DMS153 (cell line): ENCODE results near the gene RER1.

Experiments
- DNase-seq: peaks from one replicate; lab custom pipeline; 2025; lab: John Stamatoyannopoulos, UW

Gene RER1

DNA sequence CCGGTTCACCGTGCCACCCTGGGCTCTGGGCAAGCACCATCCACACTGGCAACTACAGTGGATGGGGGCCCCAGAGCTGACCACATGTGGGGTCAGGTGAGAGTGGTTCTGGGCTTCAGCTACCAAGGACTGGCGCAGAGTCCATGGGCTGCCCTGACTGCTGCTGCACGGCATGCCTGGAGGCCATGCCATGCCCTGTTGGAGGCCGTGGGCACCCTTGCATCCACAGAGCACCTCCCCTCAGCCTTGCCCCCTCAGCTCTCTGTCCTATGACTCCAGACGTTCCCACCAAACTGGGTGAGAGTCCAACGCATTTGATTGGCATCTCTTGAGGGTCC lies 15.7 kb upstream of the RER1 start:
- DNase-seq, result no peak

DNA sequence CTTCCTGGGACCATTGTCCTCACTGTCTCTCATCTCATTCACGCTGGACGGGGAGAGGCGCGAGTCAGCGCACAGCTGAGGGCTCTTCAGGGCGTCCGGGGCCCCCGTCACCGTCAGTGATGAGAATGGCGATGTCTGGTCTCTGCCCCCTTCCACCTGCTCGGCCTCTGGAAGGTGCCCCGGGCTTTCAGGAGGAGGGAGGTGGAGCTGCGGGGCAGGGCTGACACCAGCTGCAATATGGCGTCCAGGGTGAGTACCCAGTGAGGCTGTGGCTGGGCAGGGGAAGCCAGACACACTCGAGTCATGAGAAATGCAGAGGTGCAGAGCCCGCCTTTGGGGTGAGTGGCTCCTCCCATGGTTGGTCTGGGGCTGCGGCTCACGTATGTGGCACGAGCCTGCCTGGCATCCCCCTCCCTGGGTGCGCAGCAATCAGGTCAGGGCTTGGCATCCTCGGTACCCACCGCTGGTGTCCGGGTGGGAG lies 15.3 kb upstream of the RER1 start:
- DNase-seq, result no peak

DNA sequence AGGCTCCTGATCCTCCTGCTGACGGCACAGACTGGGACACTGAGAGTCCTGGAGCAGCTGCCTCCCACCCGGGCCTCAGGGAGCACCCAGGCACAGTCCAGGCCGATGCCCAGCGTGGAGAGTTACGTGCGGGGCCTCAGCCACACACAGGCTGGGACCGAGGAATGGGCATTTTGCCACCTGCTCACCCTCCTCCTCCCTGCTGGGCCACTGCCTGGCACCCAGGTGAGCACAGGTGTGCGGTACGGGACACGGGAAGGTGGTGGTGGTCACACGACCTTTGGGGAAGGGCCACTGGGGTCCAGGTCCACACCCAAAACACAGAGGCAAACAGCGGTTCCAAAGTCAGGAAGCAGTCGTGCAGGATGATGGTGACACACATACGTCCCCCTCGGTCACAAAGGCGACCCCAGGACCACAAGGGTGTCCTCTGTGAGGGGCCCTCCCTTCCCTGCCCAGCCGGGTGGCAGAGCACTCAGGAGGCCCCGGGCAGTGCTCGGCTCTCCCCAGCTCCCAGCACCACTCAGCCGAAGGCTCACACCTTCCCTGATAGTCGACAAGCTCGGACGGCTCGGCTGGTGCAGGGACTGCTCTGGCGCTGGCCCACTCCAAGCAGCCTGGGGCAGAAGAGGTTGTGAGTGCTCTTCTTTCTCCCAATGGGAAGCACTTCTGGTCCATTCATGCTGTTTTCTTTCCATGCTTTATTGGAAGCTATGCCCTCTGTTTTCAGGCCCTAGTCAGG lies 14.5 kb upstream of the RER1 start:
- DNase-seq, result no peak

DNA sequence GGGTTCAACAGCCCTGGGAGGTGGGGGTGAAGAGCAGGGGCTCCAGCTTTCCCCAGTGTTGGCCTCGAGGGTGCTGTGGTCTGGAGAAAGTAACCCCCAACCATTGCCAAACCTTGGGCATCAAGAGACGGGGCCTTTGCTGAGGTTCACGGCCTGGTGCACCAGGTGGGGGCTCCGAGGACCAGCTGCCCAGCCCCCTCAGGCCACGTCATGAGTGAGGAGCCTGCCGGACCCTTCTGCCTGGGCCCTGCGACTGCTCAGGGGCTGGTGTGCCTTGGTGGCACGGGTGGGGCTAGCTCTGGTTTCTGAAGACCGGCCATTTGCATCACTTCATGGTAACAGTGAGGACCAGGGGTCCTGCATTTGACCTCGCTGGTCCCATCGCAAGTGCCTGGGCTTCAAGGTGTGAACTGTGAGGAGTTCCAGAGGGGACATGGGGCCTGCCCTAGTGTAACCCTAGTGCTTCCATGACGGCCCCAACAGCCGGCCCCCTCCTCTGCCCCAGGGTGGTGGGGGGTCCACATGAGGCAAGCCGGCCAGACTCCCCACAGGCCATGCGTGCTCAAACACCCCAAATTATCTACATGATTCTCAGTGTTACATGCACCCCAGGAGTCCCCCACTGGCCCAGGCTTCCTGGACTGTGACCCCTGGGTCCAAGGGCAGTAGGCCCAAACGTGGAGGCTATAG lies 13.7 kb upstream of the RER1 start:
- no peak for DNase-seq

DNA sequence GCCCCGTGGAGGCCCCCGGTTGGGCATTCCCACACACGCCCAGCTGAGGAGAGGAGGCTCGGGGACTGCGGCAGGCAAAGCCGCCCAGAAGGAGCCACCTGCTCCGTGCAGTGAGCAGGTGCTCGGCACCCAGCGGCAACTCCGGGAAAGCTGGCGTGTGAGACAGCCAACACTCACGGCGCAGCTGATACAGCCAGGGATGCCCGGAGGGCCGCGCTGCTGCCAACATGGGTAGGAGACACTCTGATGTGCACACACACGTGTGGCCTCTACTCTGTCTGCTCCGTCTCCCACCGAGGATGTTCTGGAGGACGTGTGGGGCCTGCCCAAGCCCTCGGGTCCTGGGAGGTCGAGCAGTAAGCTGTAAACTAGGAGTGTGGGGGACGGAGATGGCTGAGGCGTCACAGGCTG lies 13.2 kb upstream of the RER1 start:
- DNase-seq, result no peak

DNA sequence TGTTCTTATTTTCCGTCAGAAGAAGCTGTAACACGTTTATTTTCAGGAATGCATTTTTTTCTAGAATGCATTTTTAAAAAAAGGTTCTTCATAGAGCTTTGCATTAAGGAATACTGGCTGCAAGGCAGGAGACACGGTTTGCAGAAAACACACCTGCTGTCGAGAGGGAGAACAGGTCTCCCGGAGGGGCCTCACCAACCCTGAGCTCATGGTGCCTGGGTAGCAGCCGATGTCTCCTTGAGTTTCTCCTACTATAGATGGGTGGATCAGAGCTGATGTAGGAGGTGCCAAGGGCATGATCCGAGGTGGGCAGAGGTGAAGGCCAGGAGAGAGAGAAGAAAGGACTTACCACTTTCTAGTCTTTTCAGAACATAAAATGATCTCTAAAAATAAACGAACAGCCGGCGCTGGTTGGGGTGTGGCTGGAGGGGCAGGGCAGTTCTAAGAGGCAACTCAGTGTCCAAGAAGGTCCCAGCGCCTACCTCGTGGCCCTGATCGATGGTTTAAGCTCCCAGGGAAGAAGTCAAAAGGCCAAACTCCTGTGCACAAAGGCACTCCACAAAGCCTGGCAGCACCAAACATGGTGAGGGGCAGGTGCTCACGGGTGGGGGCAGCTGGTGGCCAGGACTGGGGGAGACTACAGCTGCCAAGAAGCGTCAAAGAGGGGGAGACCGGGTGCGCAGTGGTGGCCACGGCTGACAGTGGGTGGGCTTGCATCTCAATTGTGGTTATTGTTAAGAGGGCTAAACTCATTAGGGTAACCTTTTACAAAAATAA lies 12.5 kb upstream of the RER1 start:
- no peak for DNase-seq

DNA sequence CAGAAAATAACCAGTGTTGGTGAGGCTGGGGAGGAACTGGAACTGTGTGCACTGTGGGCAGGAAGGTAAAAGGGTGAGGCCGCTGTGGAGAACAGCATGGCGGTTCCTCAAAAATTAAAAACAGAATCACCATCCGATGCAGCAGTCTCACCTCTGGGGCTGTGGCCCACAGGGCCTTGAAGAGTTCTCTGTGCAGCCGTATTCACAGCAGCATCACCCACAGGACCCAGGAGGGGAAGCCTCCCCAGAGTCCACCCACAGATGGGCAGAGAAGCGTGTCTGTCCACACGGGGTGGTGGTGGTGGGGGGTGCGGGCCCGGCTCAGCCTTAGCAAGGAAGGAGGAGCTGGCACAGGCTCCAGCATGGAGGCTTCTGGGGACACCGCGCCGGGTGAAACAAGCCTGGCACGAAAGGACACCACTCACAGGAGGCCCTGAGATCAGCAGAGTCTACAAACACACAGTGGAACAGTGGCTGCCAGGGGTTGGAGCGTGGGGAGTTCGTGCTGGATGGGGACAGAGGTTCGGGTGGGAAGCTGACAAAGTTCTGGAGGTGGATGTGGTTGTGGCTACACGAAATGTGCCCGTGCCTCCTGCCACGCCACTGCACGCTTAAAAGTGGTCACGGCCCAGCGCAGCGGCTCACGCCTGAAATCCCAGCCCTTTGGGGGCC lies 11.8 kb upstream of the RER1 start:
- no peak for DNase-seq

DNA sequence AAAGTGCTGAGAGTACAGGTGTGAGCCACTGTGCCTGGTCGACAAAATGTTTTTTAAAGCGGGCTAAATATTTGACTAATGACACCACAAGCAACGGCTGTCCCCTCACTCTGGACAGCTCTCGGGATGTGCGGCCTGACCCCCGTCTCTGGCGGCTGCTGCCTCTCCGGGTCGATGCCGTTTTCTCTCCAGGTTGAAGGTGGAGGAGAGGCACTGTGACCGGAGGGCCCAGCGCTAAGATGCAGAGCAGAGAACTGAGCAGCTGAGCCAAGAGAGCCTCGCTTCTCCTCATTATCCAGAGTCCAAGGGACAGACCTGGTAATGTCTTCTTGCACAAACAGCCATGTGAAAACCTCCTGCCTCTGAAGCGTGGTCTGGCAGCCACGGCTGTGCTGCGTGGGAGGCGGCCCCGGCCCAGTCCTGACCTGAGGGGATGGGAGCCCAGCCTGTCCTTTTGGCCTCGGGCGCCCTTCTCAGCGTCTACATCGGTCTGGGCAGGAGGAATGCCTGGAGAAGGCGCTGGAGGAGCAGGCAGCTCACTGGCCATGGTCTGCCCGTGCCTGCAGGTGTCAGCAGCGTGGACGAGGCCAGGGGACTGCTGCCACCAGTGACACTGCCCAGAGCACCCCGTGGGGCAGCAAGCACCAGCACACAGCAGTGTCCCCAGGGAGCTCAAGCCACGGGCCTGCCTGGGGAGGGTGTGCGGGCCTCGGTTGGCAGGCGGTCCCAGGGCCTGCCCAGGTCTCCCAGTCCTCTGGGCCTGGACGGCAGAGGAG lies 10.6 kb upstream of the RER1 start:
- no peak for DNase-seq

DNA sequence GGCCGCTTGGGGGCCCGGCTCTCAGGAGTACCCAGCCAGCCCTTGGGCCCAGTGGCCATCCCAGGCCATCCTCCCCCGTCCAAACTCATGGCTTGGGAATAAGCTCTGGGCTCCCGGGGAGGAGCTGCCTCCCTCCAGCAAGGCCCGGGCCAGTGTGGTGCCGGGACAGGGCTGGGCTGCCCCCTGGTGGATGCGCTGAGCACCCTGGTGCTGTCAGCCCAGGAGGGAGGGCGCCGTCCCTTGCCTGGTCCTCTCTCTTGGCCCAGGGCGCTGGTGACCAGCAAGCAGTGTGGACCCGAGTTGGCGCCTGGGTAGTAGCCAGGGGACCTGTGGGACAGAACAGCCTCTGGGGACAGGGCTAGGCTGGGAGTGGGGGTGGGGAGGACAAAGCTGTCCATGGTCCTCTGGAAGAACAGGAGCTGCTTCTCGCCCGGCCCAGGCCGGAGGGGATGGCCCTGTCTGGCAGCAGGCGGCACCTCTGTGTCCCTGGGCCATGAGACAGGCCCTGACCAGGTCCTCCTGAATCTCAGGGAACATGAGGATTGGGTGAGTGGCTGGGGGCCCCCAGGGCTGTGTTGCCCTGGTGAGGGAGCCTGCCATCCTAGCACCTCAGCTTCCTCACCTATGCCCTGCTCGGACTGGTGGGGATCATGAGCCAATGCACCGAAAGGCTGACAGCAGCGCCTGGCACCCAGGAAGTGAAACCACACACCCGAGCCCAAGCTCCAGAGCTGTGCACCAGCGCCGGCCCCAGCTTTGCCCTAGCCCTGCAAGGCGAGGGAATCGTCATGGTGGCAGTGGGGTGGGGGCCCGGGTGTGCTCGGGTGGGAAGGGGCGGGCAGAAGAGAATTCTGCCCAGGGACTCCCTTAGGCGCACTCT lies 9.7 kb upstream of the RER1 start:
- DNase-seq, result no peak

DNA sequence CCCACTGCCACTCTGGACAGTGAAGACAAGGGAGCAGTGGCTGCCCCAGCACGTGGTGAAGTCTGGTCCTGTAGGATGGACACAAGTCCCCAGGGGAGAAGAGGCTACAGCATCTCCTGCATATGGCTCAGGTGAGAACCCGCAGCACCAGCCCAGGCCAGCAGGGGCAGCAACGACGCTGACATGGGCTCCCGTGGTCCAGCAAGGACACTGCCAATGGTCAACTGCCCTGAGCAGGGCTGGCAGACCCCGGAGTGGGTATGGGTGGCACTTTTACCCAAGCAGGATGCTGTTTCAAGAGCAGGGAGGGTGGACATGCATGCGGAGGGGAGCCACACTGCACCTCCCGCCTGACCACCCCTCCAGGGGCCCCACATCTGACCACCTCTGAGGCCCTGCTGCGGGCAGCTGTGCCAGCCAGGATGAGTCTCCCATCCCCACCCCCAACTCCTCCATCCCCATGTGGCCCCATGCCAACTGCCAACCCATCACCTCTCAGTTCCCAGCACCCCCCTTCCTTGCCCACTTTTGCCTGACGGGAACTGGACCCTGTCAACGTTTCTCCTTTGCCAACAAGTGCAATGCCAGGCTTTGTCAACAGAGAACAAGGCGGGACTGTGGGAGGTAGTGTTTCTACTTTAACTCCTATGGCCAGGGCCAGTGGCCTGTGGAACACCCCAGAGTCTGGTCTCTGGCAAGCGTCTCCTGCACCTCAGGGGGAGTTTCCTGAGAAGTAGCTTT lies 8.8 kb upstream of the RER1 start:
- DNase-seq, result no peak

DNA sequence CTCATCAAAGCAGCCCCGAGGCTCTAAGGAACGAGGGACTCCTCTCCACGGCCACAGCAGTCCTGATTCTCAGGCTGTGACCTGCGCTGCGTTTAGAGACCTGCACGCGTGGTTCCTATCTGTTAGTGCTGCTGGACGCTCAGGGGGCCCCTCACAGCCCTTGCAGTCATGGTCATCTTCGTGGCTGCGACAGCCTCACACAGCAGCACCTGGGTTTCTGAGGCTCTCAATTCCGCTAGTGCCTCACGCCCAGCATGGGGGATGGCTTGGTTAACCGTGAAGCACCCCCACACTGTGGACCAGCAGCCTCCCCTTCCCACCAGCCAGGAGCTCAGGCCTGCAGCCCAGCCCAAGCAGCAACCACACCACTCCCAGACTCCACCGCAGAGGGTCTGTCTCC lies 8.1 kb upstream of the RER1 start:
- no peak for DNase-seq

DNA sequence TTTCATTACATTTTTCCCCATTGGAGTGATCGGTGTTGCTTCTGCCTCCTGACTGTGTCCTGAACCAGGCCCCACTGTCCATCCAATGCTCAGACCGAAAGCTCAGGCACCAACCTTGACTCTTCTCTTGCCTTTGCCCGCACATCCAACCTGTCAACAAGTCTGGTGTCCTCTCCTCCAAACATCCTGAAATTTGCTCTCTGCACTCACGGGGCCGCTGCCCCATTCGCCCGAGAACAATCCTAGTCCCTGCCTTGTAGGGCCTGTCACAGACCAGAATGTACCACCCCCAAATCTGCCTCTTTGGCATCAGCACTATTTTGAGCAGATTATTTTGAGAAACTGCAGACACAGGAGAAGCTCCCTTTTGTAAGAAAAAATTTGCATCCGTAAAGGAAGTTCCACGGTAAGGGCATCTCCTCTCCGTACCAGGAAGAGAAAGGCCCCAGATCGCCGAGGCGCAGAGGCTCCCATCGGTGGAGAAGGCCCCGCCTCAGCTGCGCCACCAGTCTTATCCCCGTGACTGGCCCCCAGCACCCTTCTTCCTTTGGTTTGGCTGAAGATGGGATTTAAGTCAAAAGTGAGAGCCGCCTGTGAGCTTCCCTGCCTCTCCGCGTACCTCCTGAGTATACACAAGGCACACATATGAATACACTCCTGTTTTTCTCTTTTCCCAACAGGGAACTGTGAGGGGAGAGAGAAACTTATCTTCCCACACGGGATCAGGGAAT lies 7.3 kb upstream of the RER1 start:
- DNase-seq, result no peak

DNA sequence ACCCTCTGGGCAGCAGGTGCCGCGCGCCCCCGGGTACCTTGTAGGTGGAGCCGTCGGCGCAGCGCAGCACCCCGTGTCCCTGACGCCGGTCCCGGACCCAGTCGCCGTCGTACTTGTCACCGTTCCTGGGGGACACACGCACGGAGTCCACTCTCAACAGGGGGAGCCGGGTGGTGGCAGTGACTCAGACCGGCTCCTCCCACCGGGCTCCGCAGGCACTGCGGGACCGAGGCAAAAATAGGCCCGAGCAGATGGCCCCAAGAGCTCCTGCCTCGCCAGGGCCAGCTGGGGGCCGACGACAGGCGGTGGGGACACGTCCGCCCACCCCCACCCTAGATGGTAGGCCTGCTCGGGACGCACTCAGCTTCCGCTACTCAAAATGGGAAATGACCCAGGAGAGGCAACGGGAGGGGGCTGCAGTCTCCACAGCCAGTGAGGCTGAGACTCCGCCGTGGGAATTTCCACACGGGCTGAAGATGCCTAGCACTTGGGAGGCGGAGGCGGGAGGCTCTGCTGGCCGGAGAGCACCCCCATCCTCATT lies 6.6 kb upstream of the RER1 start:
- no peak for DNase-seq

DNA sequence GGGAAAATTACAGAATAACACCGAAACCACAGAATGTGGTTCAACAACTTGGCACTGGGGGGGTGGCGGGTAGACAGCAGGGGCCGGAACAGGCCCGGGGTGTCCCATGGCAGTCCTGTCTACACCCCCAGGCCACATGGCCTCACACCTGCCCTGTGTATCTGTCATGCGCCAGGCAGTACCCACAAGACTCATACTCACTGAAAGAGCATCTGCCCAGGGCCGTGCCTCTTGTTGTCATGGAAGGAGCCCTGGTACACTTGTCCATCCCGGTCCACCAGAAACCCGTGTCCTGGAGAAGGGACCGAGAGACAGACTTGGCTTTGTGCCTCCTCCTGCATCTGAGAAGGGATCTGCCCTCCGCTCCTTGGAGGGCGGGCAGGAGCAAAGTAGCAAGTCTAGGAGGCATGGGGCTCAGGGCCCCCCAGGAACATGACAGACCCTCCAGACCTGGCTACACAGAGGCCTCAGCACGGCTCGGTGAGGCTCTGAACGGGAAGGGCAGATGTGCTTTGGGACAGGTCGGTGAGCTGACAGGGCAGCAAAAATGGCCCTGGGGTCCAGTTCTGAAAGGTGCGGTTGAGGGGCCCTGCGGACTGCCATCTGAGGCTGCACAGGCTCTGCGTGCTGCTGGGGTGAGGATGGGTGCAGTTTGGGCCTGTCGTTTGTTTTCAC lies 5.9 kb upstream of the RER1 start:
- no peak for DNase-seq

DNA sequence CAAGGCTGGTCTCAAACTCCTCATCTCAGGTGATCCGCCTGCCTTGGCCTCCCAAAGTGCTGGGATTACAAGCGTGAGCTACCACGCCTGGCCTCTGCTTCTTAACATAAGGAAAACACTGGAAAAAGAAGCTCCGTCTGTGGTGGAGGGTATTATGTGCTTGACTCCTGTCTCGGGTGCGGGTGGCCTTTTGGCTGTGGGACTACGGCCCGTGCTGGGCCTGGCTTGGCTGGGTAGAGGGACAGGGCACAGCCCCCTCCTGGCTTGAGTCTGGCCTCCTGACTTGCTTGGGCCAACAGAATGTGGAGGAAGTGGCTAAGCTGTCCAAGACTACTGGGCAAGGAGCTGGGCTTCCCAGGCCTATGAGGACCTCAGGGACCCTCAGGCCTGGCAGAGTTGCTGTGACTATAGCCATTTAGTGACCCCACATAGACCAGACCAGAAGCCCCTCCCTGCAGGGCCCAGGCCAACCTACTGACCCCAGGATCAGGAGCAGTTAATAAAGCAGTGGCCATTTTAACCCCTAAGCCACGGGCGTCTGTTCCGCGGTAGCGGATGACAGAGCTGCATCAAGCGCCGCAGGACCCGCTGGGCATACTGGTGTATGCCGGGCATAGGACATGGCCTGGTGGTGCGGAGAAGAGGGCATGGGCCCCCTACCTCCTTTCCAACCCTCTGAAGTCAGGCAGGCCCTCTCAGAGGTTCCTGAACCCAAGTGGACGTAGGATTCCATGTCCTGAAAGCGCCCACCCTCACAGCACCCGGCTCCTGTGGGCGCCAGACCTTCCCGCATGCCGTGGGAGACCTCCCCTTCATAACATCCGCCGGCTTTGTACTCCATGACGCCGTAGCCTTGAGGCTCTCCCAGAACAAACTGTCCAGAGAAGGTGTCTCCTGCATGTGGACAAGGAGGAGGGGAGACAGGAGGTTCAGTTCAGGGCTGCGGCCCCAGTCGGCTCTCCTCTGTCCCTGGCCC lies 4.7 kb upstream of the RER1 start:
- DNase-seq, result no peak

DNA sequence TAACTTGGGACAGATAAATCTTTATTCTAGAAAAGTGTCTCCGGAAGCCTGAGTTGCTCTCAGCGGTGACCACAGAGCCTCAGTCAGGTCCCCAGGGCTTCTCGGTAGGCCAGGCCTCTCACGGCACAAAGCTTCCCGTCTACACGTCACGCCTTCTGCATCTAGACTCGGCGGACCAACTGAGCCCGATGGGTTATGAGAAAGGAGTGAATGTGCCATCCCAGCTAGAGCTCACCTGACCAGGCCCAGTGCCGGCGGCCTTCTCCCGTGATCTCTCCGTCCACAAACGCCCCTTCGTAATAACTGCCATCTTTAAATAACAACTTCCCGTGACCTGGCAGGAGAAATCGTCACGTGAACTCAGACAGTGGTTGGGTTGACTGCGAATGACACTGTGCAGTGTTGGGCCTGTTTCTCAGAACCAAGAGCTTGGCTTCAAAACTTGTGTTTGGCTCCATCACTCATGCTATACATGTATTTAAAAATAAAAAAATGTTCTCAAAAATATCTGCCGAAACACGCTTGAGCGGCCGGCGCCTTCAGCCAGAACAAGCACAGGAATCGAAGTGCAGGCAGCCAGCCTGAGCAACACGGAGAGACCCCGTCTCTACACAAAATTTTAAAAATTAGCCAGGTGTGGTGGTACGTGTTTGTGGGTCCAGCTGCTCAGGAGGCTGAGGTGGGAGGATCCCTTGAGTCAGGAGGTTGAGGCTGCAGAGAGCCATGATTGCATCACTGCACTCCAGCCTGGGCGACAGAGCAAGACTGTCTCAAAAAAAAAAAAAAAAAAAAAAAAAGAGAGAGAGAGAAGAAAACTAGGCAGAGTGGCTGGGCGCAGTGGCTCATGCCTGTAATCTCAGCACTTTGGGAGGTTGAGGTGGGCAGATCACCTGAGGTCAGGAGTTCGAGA lies 3.4 kb upstream of the RER1 start:
- DNase-seq, result no peak
